Bronchial epithelial cell (primary cell): ENCODE measurements around the gene DNPH1. TPM values are rescaled to one million over a fixed set of nuclear protein-coding genes. Genes with fewer than 3 reads are reported as not detected.

ENCODE experiments used
- DNase-seq: peaks from one replicate; pipeline ENCODE4 v3.0.0-alpha.2; 2010; ENCODE audit warnings: low read depth
- FAIRE-seq: peaks from 2 replicates; lab custom pipeline; 2011; peaks lifted over from hg19 to GRCh38; lab: Jason Lieb, UNC
- H3K27me3 ChIP-seq: 2 replicates; pipeline ENCODE4 v1.5.1; 2011; ENCODE audit warnings: low read length; ENCODE audit not compliant: control insufficient read depth, insufficient read depth
- H3K36me3 ChIP-seq: 2 replicates; pipeline ENCODE4 v1.5.1; 2011; ENCODE audit warnings: low read length; ENCODE audit not compliant: control insufficient read depth, insufficient read depth
- H3K4me3 ChIP-seq: 2 replicates; pipeline ENCODE4 v1.5.1; 2011; ENCODE audit warnings: mild to moderate bottlenecking, low read depth, low read length, control low read depth
- CTCF ChIP-seq: IDR thresholded peaks from 2 replicates; pipeline ENCODE4 v1.5.1; 2011; ENCODE audit warnings: mild to moderate bottlenecking, moderate library complexity, low read length, control low read depth, inconsistent platforms; ENCODE audit not compliant: insufficient read depth, severe bottlenecking
- total RNA-seq: library from RNA; depleted of rRNA; stranded (reverse); fragments of >200 nt; gene quantifications from 2 replicates; pipeline ENCODE4 v1.2.1, GENCODE V29; 2014

The DNPH1 gene
- total RNA-seq, 1 donor from 2014 or later: 59.8 TPM

DNA sequence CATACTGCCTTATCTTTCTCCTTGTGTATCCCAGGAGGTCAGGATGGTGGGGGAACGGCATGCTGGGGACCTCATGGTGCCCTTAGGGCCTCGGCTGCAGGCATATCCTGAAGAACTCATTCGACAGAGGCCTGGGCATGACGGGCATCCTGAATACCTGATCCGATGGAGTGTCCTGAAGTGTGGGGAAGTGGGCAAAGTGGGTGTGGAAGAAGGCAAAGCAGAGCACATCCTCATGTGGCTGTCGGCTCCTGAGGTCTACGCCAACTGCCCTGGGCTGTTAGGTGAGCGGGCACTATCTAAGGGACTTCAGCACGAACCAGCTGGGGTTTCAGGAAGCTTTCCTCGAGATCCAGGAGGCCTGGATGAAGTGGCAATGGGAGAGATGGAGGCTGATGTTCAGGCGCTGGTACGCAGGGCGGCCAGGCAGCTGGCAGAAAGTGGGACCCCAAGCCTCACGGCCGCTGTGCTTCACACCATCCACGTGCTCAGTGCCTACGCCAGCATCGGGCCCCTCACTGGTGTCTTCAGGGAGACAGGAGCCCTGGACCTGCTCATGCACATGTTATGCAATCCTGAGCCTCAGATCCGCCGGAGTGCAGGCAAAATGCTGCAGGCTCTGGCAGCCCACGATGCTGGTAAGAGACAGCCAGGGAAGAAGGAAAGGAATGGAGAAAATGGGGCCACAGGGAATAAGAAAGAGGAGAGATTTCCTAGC is 44.9 kb downstream of the DNPH1 start:
- no peaks in the 10 kb centered on the region for H3K27me3 ChIP-seq
- DNase-seq (no peak), FAIRE-seq (no peak)
- peaks cover 8% of the 10 kb centered on the region for H3K36me3 ChIP-seq
- TF ChIP-seq CTCF: no peak
- no peak overlapping the region for H3K4me3 ChIP-seq

- H3K36me3 ChIP-seq: peaks cover 15% of the 10 kb centered on the region
- H3K27me3 ChIP-seq: no peaks in the 10 kb centered on the region
- TF ChIP-seq CTCF: no peak
- DNase-seq (no peak), FAIRE-seq (no peak)
- H3K4me3 ChIP-seq: no peak overlapping the region
These were observed 45.8 kb downstream of the DNPH1 start for GRCh38 chr6:43183441-43183840.

GRCh38 chr6:43181942-43182860 is 47.1 kb downstream of the DNPH1 start, which contains the start of gene CUL9:
CUL9 (plus strand) TSS chr6:43182196; CDS start chr6:43184311, 2,115 bp downstream.
- Histone ChIP-seq H3K36me3 (peaks cover 16% of the 10 kb centered on the region), H3K4me3 (peak within 1 kb of the TSS; percentile 77), H3K27me3 (no peaks in the 10 kb centered on the region)
- FAIRE-seq: no peak
- no peak for TF ChIP-seq CTCF
- peak; percentile 33 for DNase-seq

GRCh38 chr6:43181621-43181941 is 47.7 kb downstream of the DNPH1 start:
- peaks cover 18% of the 10 kb centered on the region for H3K36me3 ChIP-seq
- H3K27me3 ChIP-seq: no peaks in the 10 kb centered on the region
- FAIRE-seq (no peak), DNase-seq (peak; percentile 5)
- H3K4me3 ChIP-seq: peak overlapping the region; percentile 77
- no peak for TF ChIP-seq CTCF

DNA sequence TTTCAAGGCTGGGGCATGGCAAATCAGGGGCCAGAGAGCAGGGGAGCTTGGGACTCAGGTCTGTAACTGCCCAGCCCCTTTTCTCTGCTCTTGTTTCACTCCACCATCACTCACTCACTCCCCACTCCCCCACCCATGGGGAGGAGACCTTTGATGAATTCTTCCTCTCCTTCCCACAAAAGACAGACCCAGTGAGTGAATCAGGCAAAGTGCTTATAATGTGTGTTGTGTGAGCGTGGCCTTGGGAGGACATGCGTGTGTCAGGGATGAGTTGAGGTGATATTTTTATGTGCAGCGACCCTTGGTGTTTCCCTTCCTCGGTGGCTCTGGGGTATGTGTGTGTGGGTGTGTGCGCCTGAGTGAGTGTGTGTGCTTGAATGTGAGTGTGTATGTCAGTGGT is 48.3 kb downstream of the DNPH1 start:
- Histone ChIP-seq H3K36me3 (peaks cover 23% of the 10 kb centered on the region), H3K4me3 (no peak overlapping the region), H3K27me3 (no peaks in the 10 kb centered on the region)
- no peak for FAIRE-seq
- TF ChIP-seq CTCF: no peak
- no peak for DNase-seq
